Endothelial cell (in vitro differentiated cells): ENCODE measurements around the gene R3HDM4. TPM values are rescaled to one million over a fixed set of nuclear protein-coding genes. Genes with fewer than 3 reads are reported as not detected.
"Not testable (repeated sequence)": the region's sequence is repeated elsewhere in the genome, so short reads cannot be mapped to it uniquely, and the experiment has no call there.

Source experiments
- DNase-seq: peaks from one replicate; pipeline ENCODE4 v3.0.0; 2021; ENCODE audit warnings: low spot score
- H3K27ac Mint-ChIP-seq: one replicate; pipeline ENCODE4 v1.8.0; 2021; ENCODE audit warnings: mixed read lengths, inconsistent platforms; ENCODE audit not compliant: unreplicated experiment
- H3K27me3 Mint-ChIP-seq: one replicate; pipeline ENCODE4 v1.8.0; 2021; ENCODE audit warnings: mild to moderate bottlenecking, moderate library complexity, mixed read lengths, inconsistent platforms; ENCODE audit not compliant: unreplicated experiment
- H3K36me3 Mint-ChIP-seq: one replicate; pipeline ENCODE4 v1.8.0; 2021; ENCODE audit warnings: mild to moderate bottlenecking, low read depth, mixed read lengths, inconsistent platforms; ENCODE audit not compliant: unreplicated experiment
- H3K4me1 Mint-ChIP-seq: one replicate; pipeline ENCODE4 v1.8.0; 2021; ENCODE audit warnings: mild to moderate bottlenecking, mixed read lengths, inconsistent platforms; ENCODE audit not compliant: unreplicated experiment
- H3K4me3 Mint-ChIP-seq: one replicate; pipeline ENCODE4 v1.8.0; 2021; ENCODE audit warnings: mild to moderate bottlenecking, mixed read lengths, inconsistent platforms; ENCODE audit not compliant: unreplicated experiment
- H3K9me3 Mint-ChIP-seq: one replicate; pipeline ENCODE4 v1.8.0; 2021; ENCODE audit warnings: mixed read lengths, inconsistent platforms; ENCODE audit not compliant: unreplicated experiment
- CTCF ChIP-seq: fragments of 200-600 bp; sonication (generic); IDR thresholded peaks from one replicate; pipeline ENCODE4 v1.5.0; 2021; ENCODE audit warnings: antibody characterized with exemption; ENCODE audit not compliant: unreplicated experiment
- total RNA-seq: library from RNA; stranded (reverse); fragmentation: NEBNext Ultra II Directional; extraction: Animal tissue kit (Norgen Biotek cat#: 25700); gene quantifications from one replicate; pipeline ENCODE4 v1.2.1, GENCODE V29; 2021; ENCODE audit not compliant: unreplicated experiment

The R3HDM4 gene
- total RNA-seq, 1 donor from 2014 or later: 40.6 TPM

GRCh38 chr19:850221-850978, 62.6 kb downstream of the R3HDM4 start:
- no peak for TF ChIP-seq CTCF
- Mint-ChIP-seq H3K4me1 (no peaks in the 10 kb centered on the region), H3K27ac (no peak overlapping the region), H3K27me3 (peaks cover 1% of the 10 kb centered on the region), H3K9me3 (no peaks in the 10 kb centered on the region), H3K36me3 (no peaks in the 10 kb centered on the region), H3K4me3 (no peak overlapping the region)
- no peak for DNase-seq

GRCh38 chr19:849195-849594, 63.8 kb downstream of the R3HDM4 start:
- H3K9me3 Mint-ChIP-seq, H3K27ac Mint-ChIP-seq, H3K36me3 Mint-ChIP-seq, DNase-seq, H3K4me1 Mint-ChIP-seq, H3K27me3 Mint-ChIP-seq, H3K4me3 Mint-ChIP-seq: not testable (repeated sequence)

GRCh38 chr19:848386-848921, 64.6 kb downstream of the R3HDM4 start:
- Mint-ChIP-seq H3K4me1 (no peaks in the 10 kb centered on the region), H3K27ac (no peak overlapping the region), H3K36me3 (no peaks in the 10 kb centered on the region), H3K4me3 (no peak overlapping the region), H3K9me3 (no peaks in the 10 kb centered on the region), H3K27me3 (peaks cover 3% of the 10 kb centered on the region)
- no peak for DNase-seq
- TF ChIP-seq CTCF: no peak

Other genes with a start within 250 kb of the R3HDM4 start
- gene FSTL3, start 236.8 kb downstream of the R3HDM4 start, total RNA-seq: 6.5 TPM
- not detected for gene PRSS57, start 217.8 kb downstream of the R3HDM4 start, total RNA-seq
- 42.0 TPM for gene PALM, start 204.3 kb downstream of the R3HDM4 start, total RNA-seq
- gene MISP, start 162.1 kb downstream of the R3HDM4 start, total RNA-seq: not detected
- gene PTBP1, start 115.8 kb downstream of the R3HDM4 start, total RNA-seq: 614 TPM
- 17.6 TPM for gene PLPPR3, start 91.3 kb downstream of the R3HDM4 start, total RNA-seq
- 0.21 TPM for gene AZU1, start 85.4 kb downstream of the R3HDM4 start, total RNA-seq
- not detected for gene PRTN3, start 72.2 kb downstream of the R3HDM4 start, total RNA-seq
- gene ELANE, start 60.9 kb downstream of the R3HDM4 start, total RNA-seq: not detected
- 0.46 TPM for gene CFD, start 53.6 kb downstream of the R3HDM4 start, total RNA-seq
- gene MED16, start 20.0 kb downstream of the R3HDM4 start, total RNA-seq: 66.5 TPM
- gene RNU6-9, start 19.7 kb downstream of the R3HDM4 start, total RNA-seq: not detected
- not detected for gene KISS1R, start 4.1 kb upstream of the R3HDM4 start, total RNA-seq
- 108 TPM for gene ARID3A, start 12.8 kb upstream of the R3HDM4 start, total RNA-seq
- gene WDR18, start 71.1 kb upstream of the R3HDM4 start, total RNA-seq: 53.1 TPM
- 0.95 TPM for gene GRIN3B, start 87.2 kb upstream of the R3HDM4 start, total RNA-seq
- gene TMEM259, start 107.9 kb upstream of the R3HDM4 start, total RNA-seq: 182 TPM
- gene RNU6-2, start 108.3 kb upstream of the R3HDM4 start, total RNA-seq: not detected
- 456 TPM for gene CNN2, start 113.4 kb upstream of the R3HDM4 start, total RNA-seq
- gene ABCA7, start 126.9 kb upstream of the R3HDM4 start, total RNA-seq: 16.3 TPM
- gene ARHGAP45, start 153.9 kb upstream of the R3HDM4 start, total RNA-seq: 2.4 TPM
- gene POLR2E, start 182.2 kb upstream of the R3HDM4 start, total RNA-seq: 166 TPM
- gene GPX4, start 190.8 kb upstream of the R3HDM4 start, total RNA-seq: 330 TPM